Activated naive CD8-positive, alpha-beta T cell treated with anti-CD3 and anti-CD28 coated beads, Interleukin-2, amount 10 ng/mL, durations not matched to agents 7 days and 5 days (primary cell): Measurements from ENCODE around the gene NRG2. TPM values are rescaled to one million over a fixed set of nuclear protein-coding genes. Genes with fewer than 3 reads are reported as not detected.
A peak's percentile ranks its signal among the peaks of the same experiment; 100 is the strongest.

Source experiments
- ATAC-seq: fragments of 150-1000 bp; cut with Tn5 transposase; one replicate; pipeline ENCODE4 v1.10.0; 2021; ENCODE audit warnings: low read depth, moderate library complexity
- POLR2A ChIA-PET: fragments of 350-600 bp; sonication (Branson Sonifier 250); formaldehyde crosslinking; loops from one replicate; lab custom pipeline; 2021; ENCODE audit warnings: antibody characterized with exemption; lab: Charles Lee
- DNase-seq: peaks from one replicate; pipeline ENCODE4 v3.0.0; 2021
- H3K27ac Mint-ChIP-seq: one replicate; pipeline ENCODE4 v1.8.0; 2022; ENCODE audit warnings: mild to moderate bottlenecking, mixed read lengths
- H3K27me3 Mint-ChIP-seq: one replicate; pipeline ENCODE4 v1.8.0; 2022; ENCODE audit warnings: mild to moderate bottlenecking, moderate library complexity, mixed read lengths
- H3K36me3 Mint-ChIP-seq: one replicate; pipeline ENCODE4 v1.8.0; 2021; ENCODE audit warnings: mild to moderate bottlenecking, mixed read lengths
- H3K4me1 Mint-ChIP-seq: one replicate; pipeline ENCODE4 v1.8.0; 2021; ENCODE audit warnings: mixed read lengths
- H3K4me3 Mint-ChIP-seq: one replicate; pipeline ENCODE4 v1.8.0; 2022; ENCODE audit warnings: mild to moderate bottlenecking, moderate library complexity, mixed read lengths
- H3K9me3 Mint-ChIP-seq: one replicate; pipeline ENCODE4 v1.8.0; 2021; ENCODE audit warnings: mixed read lengths
- total RNA-seq, 2 experiments: library from RNA; stranded (reverse); gene quantifications; one replicate each; pipeline ENCODE4 v1.2.3, GENCODE V29; 2021

The NRG2 gene
- total RNA-seq, 2 experiments from 2014 or later: 0.08 TPM; not detected in 1

DNA sequence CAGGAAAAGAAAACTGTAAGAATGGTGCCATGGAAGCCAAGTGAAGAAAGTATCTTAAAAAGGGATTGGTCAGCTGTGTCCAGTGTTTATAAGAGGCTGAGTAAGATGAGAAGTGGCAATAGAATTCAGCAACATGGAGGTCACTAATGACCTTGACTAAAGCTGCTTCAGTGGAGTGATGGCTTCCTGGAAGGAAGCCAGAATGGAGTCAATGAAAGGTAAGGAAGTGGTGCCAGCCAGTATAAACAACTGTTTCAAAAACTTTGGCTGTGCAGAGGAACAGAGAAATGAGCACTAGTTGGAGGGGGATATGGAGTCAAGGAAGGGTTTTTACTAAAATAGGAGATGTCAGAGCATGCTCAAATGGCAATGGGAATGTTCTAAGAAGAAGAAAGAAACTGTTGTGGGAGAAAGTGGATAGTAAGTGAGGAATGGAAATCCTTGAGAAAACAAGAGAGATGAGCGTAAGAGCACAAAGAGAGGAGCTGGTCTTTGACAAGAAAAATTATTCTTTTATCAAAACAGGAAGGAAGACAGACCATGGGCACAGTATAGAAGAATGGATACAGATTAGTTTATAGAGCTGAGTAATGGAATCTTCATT is 11.1 kb upstream of the NRG2 start:
- Mint-ChIP-seq H3K36me3 (no peaks in the 10 kb centered on the region), H3K9me3 (no peaks in the 10 kb centered on the region), H3K27ac (no peak overlapping the region), H3K27me3 (peaks cover 20% of the 10 kb centered on the region), H3K4me1 (no peaks in the 10 kb centered on the region), H3K4me3 (no peak overlapping the region)
- POLR2A ChIA-PET: no interaction called here
- ATAC-seq (no peak), DNase-seq (no peak)

- Mint-ChIP-seq H3K36me3 (no peaks in the 10 kb centered on the region), H3K27me3 (peaks cover 29% of the 10 kb centered on the region), H3K4me3 (no peak overlapping the region), H3K9me3 (no peaks in the 10 kb centered on the region), H3K27ac (no peak overlapping the region), H3K4me1 (peaks cover 2% of the 10 kb centered on the region)
- ATAC-seq: no peak
- POLR2A ChIA-PET: no interaction called here
- DNase-seq: no peak
Observed at GRCh38 chr5:140051950-140052349, 8.9 kb upstream of the NRG2 start.

- H3K27me3 Mint-ChIP-seq: peaks cover 33% of the 10 kb centered on the region
- no peak overlapping the region for H3K27ac Mint-ChIP-seq
- no peaks in the 10 kb centered on the region for H3K9me3 Mint-ChIP-seq
- H3K4me3 Mint-ChIP-seq: no peak overlapping the region
- no peak for DNase-seq
- H3K36me3 Mint-ChIP-seq: no peaks in the 10 kb centered on the region
- H3K4me1 Mint-ChIP-seq: peaks cover 2% of the 10 kb centered on the region
- POLR2A ChIA-PET: no interaction called here
- no peak for ATAC-seq
Observed at GRCh38 chr5:140049713-140050112, 6.6 kb upstream of the NRG2 start.

- POLR2A ChIA-PET: interaction anchor here (0.7 kb wide), 1 partner anchor 205 kb away, joined by 3 read pairs; no protein-coding TSS in a partner anchor
- H3K27me3 Mint-ChIP-seq: peaks cover 38% of the 10 kb centered on the region
Observed at GRCh38 chr5:140049205-140049604, 6.1 kb upstream of the NRG2 start.

GRCh38 chr5:140044041-140044440 is 942 bp upstream of the NRG2 start:
- H3K27me3 Mint-ChIP-seq: peaks cover 67% of the 10 kb centered on the region
- ATAC-seq: no peak
- H3K4me3 Mint-ChIP-seq: peak overlapping the region; percentile 74
- peaks cover 6% of the 10 kb centered on the region for H3K4me1 Mint-ChIP-seq
- DNase-seq: no peak
- no peaks in the 10 kb centered on the region for H3K9me3 Mint-ChIP-seq
- H3K36me3 Mint-ChIP-seq: no peaks in the 10 kb centered on the region
- POLR2A ChIA-PET: no interaction called here
- no peak overlapping the region for H3K27ac Mint-ChIP-seq

More at GRCh38 chr5:140049205-140049604, 6.1 kb upstream of the NRG2 start:
- no peak overlapping the region for H3K27ac Mint-ChIP-seq
- no peaks in the 10 kb centered on the region for H3K36me3 Mint-ChIP-seq
- DNase-seq (no peak), ATAC-seq (no peak)
- no peaks in the 10 kb centered on the region for H3K9me3 Mint-ChIP-seq
- H3K4me3 Mint-ChIP-seq: no peak overlapping the region
- peaks cover 2% of the 10 kb centered on the region for H3K4me1 Mint-ChIP-seq

DNA sequence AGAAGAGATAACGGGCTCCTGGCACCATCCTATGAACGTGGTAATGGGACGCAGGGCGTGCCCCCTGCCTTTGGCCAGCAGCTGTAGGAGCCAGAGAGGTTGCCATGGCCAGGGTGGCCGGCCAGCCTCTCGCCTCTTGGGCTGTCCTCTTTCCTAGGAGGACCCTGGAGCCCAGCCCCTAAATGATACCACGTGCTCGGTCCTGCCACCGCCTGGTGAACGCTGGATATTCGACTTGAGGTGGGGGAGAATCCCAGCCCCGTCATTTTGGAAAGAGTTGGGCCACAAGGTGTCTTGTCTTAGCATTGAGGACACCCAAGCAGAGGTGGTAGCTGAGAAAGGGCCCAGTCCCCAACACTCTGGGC is 391 bp upstream of the NRG2 start:
- no peak for ATAC-seq
- no peak for DNase-seq
- POLR2A ChIA-PET: no interaction called here
- peaks cover 68% of the 10 kb centered on the region for H3K27me3 Mint-ChIP-seq
- H3K4me1 Mint-ChIP-seq: peaks cover 5% of the 10 kb centered on the region
- peak overlapping the region; percentile 74 for H3K4me3 Mint-ChIP-seq
- no peak overlapping the region for H3K27ac Mint-ChIP-seq
- no peaks in the 10 kb centered on the region for H3K9me3 Mint-ChIP-seq
- no peaks in the 10 kb centered on the region for H3K36me3 Mint-ChIP-seq

- Mint-ChIP-seq H3K27ac (no peak overlapping the region), H3K27me3 (peaks cover 74% of the 10 kb centered on the region), H3K9me3 (no peaks in the 10 kb centered on the region), H3K4me3 (peak overlapping the region; percentile 11), H3K4me1 (peaks cover 7% of the 10 kb centered on the region), H3K36me3 (no peaks in the 10 kb centered on the region)
- ATAC-seq: peak; percentile 6
- POLR2A ChIA-PET: no interaction called here
- no peak for DNase-seq
Observed at GRCh38 chr5:140042393-140042642, 781 bp downstream of the NRG2 start.

GRCh38 chr5:140041492-140042392 is 1.4 kb downstream of the NRG2 start:
- no peak for ATAC-seq
- peak; percentile 29 for DNase-seq
- peak overlapping the region; percentile 41 for H3K4me3 Mint-ChIP-seq
- no peaks in the 10 kb centered on the region for H3K36me3 Mint-ChIP-seq
- H3K27ac Mint-ChIP-seq: no peak overlapping the region
- H3K9me3 Mint-ChIP-seq: no peaks in the 10 kb centered on the region
- POLR2A ChIA-PET: no interaction called here
- peaks cover 77% of the 10 kb centered on the region for H3K27me3 Mint-ChIP-seq
- peaks cover 7% of the 10 kb centered on the region for H3K4me1 Mint-ChIP-seq

DNA sequence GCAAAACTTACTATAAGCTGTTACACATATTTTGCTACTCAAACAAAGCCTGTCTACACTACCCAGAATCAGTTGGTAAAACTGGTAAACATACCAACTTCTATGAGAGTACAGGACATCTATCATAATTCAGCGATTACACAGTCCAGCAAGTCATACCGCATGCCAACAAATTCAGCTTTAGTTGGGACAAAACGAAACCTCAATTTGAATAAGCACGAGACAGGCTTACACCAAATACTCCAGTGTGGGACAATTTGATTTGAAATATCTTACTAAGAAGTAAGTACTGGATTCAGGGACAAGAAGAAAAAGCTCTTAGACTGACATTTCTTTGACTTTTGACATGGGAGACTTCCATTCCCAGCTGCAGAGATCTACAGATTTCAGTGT is 2.0 kb downstream of the NRG2 start:
- peaks cover 80% of the 10 kb centered on the region for H3K27me3 Mint-ChIP-seq
- no peak for ATAC-seq
- H3K36me3 Mint-ChIP-seq: no peaks in the 10 kb centered on the region
- H3K4me1 Mint-ChIP-seq: peaks cover 7% of the 10 kb centered on the region
- no peaks in the 10 kb centered on the region for H3K9me3 Mint-ChIP-seq
- H3K4me3 Mint-ChIP-seq: peak overlapping the region; percentile 9
- POLR2A ChIA-PET: no interaction called here
- H3K27ac Mint-ChIP-seq: no peak overlapping the region
- DNase-seq: no peak

- no peak for ATAC-seq
- Mint-ChIP-seq H3K4me1 (peaks cover 7% of the 10 kb centered on the region), H3K9me3 (no peaks in the 10 kb centered on the region), H3K27ac (no peak overlapping the region), H3K27me3 (peaks cover 78% of the 10 kb centered on the region), H3K36me3 (no peaks in the 10 kb centered on the region), H3K4me3 (no peak overlapping the region)
- DNase-seq: no peak
- POLR2A ChIA-PET: no interaction called here
Observed at GRCh38 chr5:140040358-140040757, 2.7 kb downstream of the NRG2 start.

GRCh38 chr5:140039561-140039960 is 3.5 kb downstream of the NRG2 start:
- DNase-seq (no peak), ATAC-seq (no peak)
- Mint-ChIP-seq H3K27ac (no peak overlapping the region), H3K27me3 (peaks cover 73% of the 10 kb centered on the region), H3K9me3 (no peaks in the 10 kb centered on the region), H3K36me3 (no peaks in the 10 kb centered on the region), H3K4me3 (no peak overlapping the region), H3K4me1 (peaks cover 7% of the 10 kb centered on the region)
- POLR2A ChIA-PET: no interaction called here

- Mint-ChIP-seq H3K4me1 (peaks cover 7% of the 10 kb centered on the region), H3K27me3 (peaks cover 71% of the 10 kb centered on the region), H3K36me3 (no peaks in the 10 kb centered on the region), H3K9me3 (no peaks in the 10 kb centered on the region), H3K4me3 (no peak overlapping the region), H3K27ac (no peak overlapping the region)
- ATAC-seq (no peak), DNase-seq (no peak)
- POLR2A ChIA-PET: no interaction called here
Observed at GRCh38 chr5:140038373-140038957, 4.6 kb downstream of the NRG2 start.

- DNase-seq (no peak), ATAC-seq (no peak)
- Mint-ChIP-seq H3K27ac (no peak overlapping the region), H3K36me3 (no peaks in the 10 kb centered on the region), H3K4me3 (no peak overlapping the region), H3K9me3 (no peaks in the 10 kb centered on the region), H3K27me3 (peaks cover 76% of the 10 kb centered on the region), H3K4me1 (peaks cover 4% of the 10 kb centered on the region)
- POLR2A ChIA-PET: no interaction called here
Observed at GRCh38 chr5:140037012-140037411, 6.1 kb downstream of the NRG2 start.

DNA sequence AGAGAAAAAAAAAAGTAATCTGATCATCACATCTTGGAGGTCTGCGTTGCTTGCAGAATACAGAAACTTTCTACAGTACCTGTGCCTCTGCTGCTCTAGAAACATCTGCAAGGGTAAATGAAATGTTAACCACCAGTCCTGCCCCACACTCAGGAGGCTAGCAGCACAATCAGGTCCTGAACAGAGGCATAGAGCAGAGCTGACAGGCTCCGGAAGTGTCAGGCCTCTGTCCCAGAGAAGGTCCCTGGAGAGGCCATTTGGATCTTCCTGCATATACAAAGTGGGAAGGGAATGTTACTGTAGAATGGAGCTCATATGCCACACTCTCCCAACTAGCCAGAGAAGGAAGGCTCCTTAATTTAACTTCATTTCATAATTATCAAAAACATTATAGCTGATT is 7.2 kb downstream of the NRG2 start:
- no peaks in the 10 kb centered on the region for H3K36me3 Mint-ChIP-seq
- peaks cover 71% of the 10 kb centered on the region for H3K27me3 Mint-ChIP-seq
- no peak overlapping the region for H3K27ac Mint-ChIP-seq
- peaks cover 3% of the 10 kb centered on the region for H3K4me1 Mint-ChIP-seq
- no peak overlapping the region for H3K4me3 Mint-ChIP-seq
- DNase-seq (no peak), ATAC-seq (no peak)
- no peaks in the 10 kb centered on the region for H3K9me3 Mint-ChIP-seq
- POLR2A ChIA-PET: no interaction called here
